AG09319 (cell line): ENCODE data around the gene PFKFB2.

Experiments
- DNase-seq: peaks from one replicate; pipeline ENCODE4 v3.0.0-alpha.2; 2010; ENCODE audit warnings: low read depth; ENCODE audit errors: extremely low read depth
- CTCF ChIP-seq: IDR thresholded peaks from 2 replicates; pipeline ENCODE4 v1.5.1; 2011; ENCODE audit warnings: low read depth, mild to moderate bottlenecking, inconsistent platforms, low read length, moderate library complexity

The PFKFB2 gene

GRCh38 chr1:207077470-207078377, 24.6 kb downstream of the PFKFB2 start:
- peak; percentile 56 for DNase-seq
- TF ChIP-seq CTCF, result peak; percentile 93

DNA sequence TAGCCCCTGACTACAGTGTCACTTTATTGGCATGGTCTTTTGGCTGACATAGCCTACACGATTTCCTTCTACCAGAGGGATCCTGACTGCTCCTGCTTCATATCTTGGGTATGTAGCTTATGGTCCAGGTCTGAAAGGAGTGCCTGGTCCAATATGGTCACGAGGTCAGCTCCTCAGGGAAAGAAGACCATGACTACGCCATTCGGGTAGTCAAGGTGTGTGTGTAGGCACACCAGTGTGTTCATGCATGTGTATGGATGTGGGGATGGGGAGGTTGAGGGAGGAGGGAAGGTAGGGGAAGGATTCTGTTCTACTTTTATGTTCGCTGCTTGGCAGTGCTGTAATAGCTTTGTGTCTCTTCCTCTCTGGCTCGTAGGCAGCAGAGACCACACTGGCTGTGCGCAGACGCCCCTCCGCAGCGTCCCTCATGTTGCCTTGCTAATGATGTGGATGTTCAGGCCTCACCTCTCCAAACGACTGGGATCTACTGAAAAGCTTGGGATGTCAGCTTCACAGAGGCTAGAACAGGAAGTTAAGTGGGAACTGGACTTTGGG, 25.6 kb downstream of the PFKFB2 start:
- TF ChIP-seq CTCF, result no peak
- no peak for DNase-seq

DNA sequence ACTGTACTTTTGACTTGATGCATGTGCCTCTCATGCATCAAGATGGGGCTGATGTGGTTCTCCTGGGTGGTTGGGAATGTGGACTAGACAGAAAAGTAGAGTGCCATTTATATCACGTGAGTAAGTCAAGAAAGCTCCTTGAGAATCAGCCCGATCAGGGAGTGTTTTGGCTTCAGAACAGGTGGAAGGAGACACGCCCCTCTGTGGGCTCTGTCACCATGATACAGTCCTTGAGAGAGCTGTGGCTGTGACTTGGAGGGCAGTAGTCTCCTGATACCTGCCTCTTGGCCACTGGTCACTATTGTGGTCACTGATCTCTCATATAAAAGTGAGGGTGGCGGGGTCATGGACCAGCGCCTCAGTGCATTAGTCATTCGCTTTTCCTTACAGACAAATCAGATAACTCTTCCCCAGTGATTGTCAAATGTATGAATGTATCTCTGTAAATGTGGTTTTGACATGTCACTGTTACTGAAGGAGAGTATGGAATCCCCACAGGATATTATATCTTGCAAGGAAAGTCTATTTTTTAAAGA, 26.7 kb downstream of the PFKFB2 start:
- TF ChIP-seq CTCF, result no peak

DNA sequence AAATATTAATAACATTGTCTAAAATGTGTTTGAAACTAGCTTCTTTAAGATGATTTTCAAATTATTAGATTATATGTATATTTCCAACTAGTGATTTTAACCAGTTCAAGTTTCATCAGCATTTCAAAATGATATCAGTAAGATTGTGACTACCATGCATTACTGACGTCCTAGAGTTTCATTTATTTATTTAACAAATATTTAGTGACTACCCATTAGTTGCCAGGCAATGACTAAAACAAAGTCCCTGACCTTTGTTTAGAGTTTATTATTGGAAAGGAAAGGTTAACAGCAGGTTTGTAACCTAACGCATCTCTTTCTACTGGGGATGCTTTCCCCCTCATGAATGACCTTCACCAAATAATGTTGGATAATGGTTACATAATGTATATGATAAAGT, 28.0 kb downstream of the PFKFB2 start:
- no peak for DNase-seq
- TF ChIP-seq CTCF, result no peak

More for the DNA sequence above, 26.7 kb downstream of the PFKFB2 start:
- DNase-seq, result no peak

DNA sequence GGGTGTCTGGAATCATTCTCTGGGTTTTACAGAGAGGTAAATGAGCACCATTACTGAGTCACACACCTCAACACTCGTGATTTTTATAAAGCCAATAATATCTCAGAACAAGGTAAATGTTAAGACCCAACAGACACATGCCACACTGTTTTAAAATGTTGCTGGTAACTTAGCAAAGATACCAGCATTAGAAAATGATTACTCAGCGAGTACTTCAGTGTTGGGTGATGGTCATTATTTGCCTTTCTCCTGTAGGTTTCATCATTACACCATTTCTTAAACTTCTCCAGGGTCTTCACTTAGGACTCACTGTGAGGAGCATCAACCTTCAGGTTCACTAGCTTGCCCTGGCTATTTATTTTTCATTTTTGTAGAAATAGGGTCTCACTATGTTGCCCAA, 28.7 kb downstream of the PFKFB2 start:
- no peak for DNase-seq
- no peak for TF ChIP-seq CTCF

DNA sequence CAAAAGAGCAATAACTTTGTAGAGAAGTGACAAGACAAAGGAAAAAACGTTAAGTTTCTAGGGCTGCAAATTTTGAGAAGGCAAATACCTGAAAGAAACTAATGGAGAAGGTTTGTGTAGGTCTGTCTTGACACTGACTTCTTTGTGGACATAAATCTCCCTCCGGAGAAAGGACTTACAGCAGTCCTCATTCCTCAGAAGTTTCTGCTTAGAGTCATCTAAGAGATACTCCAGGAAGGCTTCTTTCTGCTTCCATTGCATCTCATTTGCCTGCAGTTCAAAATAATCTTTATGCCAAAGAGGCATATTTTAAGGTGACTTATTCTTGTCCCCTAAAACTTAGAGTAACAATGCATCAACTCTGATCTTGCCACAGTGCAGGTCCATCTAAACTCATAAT, 31.2 kb downstream of the PFKFB2 start:
- DNase-seq, result no peak
- TF ChIP-seq CTCF, result no peak

GRCh38 chr1:207084701-207085180, 31.7 kb downstream of the PFKFB2 start:
- peak; percentile 54 for TF ChIP-seq CTCF

More at GRCh38 chr1:207084701-207085180, 31.7 kb downstream of the PFKFB2 start:
- DNase-seq, result peak; percentile 7
